Measurements from ENCODE around the gene MORC3. TPM values are rescaled to one million over a fixed set of nuclear protein-coding genes. Genes with fewer than 3 reads are reported as not detected.
"Not testable (repeated sequence)": the region's sequence is repeated elsewhere in the genome, so short reads cannot be mapped to it uniquely, and the experiment has no call there.

Gene MORC3
- total RNA-seq, 1 donor from 2014 or later, result 89.3 TPM

DNA sequence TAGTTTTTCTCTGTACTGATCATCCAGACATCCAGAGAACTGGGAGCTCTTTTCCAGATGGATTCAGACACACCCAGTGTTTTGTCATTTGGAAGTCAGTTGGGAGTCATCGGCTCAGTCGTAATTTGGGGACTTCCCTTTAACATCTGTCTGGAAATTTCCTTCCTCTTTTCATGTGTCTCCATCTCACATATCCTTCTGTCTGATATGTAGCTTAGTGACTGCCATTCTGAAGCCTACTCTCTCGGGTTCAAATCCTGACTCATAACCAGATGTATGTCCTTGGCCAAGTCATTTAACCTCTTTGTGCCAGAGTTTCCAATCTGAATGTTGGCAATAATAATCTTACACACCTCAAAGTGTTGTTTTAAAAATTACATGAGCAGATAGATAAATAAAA lies 3.0 kb downstream of the MORC3 start:
- DNase-seq (ENCODE audit: low spot score), result peak; percentile 9

DNA sequence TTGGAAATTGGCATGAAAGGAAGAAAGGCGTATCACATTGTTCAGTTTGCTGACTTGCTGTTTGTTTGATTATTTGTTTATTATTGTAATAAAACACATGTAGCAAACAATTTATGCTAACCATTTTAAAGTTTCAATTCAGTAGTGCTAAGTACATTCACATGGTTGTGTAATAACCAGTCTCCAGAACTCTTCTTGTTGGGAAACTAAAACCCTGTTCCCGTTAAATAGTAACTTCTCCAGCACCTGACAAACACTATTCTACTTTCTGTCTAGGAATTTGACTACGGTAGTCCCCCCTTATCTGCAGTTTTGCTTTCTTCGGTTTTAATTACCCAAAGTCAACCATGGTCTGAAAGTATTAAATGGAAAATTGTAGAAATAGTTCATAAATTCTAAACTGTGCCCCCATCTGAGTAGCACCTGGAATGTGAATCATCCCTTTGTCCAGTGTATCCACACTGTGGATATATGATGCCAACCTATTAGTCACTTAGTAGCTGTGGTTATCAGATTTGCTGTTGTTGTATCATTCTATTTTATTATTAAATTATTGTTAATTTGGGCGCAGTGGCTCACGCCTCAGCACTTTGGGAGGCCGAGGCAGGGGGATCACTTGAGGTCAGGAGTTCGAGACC lies 5.5 kb downstream of the MORC3 start:
- no peak for DNase-seq (ENCODE audit: low spot score)

DNA sequence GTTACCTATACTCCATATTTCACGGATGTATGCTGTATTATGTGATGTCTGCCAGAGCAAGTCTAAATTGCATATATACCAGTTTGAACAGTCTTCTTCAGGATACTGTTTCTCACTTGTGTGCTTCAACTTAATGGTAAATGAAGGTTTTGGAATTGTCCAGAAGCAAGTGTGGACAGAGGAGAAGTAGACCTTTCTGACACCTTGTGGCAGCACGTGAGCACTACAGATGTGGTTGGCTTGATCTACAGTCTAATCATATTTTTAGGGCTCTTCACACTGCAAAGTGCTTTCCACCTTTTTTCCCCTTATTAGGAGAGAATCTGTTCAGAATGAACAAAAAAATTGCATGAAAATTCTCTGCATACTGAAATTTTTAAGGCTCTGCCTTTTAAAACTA lies 10.9 kb downstream of the MORC3 start:
- DNase-seq (ENCODE audit: low spot score), result peak; percentile 50

DNA sequence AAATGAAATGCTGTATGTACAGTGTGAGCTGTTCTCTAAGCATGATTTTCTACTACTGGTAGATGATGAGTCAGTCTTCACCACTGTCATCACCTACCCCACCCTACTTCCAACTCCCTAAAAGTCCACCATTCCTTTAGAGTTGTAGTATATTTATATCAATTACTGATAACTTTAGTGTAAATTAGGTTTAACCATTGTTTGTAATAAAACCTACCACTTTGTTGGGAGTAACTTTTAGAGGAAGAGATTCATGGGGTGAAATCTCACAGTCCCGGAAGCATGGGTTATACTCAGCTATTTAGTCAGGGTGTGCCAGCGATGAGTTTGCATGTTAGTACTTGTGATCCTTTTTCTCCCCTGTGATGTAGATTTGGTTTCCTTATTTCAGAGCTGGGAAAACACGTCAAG lies 17.1 kb downstream of the MORC3 start:
- DNase-seq (ENCODE audit: low spot score), result peak; percentile 20

DNA sequence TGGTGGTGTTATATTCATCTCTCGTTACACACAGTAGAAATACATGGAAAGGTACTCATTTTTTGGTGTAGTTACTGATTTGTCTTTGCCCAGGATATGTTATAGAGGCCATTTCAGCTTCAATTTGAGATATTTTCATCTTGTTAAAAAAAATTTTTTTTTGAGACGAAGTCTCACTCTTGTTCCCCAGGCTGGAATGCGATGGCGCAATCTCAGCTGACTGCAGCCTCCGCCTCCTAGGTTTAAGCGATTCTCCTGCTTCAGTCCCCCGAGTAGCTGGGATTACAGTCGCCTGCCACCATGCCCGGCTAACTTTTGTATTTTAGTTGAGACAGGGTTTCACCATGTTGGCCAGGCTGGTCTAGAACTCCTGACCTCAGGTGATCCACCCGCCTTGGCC lies 19.0 kb downstream of the MORC3 start:
- DNase-seq (ENCODE audit: low spot score), result no peak

DNA sequence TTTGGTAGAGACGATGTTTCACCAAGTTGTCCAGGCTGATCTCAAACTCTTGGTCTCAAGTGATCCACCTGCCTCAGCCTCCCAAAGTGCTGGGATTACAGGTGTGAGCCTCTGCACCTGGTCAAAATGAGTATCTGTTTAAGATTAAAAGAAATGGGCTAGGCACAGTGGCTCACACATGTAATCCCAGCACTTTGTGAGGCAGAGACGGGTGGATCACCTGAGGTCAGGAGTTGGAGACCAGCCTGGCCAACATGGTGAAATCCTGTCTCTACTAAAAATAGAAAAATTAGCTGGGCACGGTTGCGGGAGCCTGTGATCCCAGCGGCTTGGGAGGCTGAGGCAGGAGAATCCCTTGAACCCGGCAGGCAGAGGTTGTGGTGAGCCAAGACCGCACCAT lies 22.6 kb downstream of the MORC3 start:
- DNase-seq (ENCODE audit: low spot score), result not testable (repeated sequence)

DNA sequence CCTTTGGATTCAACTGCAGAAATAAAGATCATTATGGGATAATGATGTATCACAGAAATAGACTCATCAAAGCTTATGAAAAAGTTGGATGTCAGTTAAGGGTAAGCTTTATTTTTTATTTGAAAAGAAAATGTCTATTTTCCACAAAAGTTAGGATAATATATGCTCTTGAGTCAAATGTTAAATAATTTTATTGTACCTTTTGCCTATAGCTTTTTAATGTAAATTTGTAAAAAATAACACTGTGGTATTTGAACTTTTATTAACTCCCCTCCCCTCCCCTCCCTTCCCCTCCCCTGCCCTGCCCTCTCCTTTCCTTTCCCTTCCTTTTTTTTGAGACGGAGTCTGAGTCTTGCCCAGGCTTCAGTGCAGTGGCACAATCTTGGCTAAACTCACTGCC lies 24.9 kb downstream of the MORC3 start:
- no peak for DNase-seq (ENCODE audit: low spot score)

DNA sequence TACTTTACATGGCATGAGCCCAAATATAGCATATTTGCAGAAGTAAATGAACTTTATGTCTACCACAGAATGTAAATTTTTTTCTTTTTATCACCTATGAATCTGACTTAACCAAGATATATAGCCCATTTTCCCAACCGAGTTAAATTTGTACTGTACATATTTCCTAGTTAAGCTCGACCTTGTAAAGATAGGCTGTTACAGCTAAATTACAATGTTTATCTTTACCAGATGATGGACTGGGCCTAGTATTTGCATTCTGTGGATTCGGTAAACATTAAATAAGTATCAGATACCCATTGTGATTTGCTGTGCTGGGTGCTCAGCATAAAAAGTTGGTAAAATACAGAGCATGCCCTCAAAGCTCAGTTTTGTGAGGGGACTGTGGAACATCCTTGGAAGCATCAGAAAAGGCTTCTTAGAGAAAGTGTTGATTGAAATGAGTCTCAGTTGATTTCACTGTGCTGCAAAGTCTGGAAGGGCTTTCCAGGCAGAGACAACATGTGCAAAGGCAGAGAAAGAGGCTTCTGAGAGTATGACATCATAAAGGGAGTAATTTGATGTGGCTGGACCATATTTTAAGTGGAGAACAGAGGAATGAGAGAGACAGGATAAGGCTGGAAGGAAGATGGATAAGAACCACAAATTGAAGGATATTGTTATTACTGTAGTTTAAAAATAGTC lies 27.4 kb downstream of the MORC3 start:
- DNase-seq (ENCODE audit: low spot score), result no peak

DNA sequence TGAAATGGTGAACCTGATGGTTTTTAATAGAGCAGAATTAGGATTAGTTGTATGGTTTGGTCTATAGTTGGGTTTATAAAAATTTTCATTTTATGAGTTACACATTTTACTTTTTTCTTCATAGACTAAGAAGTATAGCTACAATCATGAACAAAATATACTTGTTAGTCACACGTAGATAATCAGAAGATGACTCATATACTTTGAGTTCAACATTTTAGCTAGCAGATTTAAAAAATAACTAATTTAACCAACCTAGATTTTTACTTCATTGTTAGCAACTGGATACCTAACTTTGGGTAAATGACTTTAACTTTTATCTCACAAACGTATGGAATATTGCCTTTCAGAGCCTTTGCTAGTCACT lies 27.9 kb downstream of the MORC3 start:
- no peak for DNase-seq (ENCODE audit: low spot score)

DNA sequence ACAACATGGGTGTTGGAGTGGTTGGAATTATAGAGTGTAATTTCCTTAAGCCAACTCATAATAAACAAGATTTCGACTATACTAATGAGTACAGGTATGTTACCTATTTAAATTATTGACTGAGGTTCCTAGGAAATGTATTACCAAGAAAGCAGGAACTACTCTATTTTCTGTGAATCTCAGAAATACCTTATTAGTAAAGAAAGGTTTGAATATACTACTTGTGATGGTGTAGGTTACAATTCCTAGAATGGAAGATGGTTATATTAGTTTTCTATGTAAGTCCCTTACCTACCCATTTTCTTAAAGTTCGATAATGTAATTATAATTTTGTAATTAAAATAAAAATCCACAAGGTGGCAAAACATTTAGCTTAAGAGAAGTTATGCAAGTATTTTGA lies 29.3 kb downstream of the MORC3 start:
- no peak for DNase-seq (ENCODE audit: low spot score)

DNA sequence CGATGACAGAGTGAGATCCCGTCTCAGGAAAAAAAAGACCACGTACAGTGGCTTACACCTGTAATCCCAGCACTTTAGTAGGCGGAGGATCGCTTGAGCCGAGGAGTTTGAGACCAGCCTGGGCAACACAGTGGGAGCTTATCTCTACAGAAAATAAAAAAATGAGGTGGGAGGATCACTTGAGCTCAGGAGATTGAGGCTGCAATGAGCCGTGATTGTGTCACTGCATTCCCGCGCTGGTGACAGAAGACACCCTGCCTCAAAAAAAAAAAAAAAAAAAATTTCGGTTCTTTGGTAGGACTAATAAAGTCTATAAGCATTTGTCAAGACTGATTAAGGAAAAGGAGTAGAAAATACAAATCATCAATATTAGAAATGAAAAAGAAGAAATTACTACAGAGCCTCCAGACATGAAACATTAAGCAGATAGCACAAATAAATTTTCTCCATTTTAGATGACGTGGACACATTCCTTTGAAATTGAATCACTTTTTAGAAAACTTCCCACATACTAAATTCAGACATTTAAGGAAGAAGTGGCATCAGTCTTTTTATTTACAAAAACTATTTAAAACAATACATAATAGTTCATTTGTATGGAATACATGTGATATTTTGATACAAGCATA lies 30.4 kb downstream of the MORC3 start:
- DNase-seq (ENCODE audit: low spot score), result peak; percentile 49

DNA sequence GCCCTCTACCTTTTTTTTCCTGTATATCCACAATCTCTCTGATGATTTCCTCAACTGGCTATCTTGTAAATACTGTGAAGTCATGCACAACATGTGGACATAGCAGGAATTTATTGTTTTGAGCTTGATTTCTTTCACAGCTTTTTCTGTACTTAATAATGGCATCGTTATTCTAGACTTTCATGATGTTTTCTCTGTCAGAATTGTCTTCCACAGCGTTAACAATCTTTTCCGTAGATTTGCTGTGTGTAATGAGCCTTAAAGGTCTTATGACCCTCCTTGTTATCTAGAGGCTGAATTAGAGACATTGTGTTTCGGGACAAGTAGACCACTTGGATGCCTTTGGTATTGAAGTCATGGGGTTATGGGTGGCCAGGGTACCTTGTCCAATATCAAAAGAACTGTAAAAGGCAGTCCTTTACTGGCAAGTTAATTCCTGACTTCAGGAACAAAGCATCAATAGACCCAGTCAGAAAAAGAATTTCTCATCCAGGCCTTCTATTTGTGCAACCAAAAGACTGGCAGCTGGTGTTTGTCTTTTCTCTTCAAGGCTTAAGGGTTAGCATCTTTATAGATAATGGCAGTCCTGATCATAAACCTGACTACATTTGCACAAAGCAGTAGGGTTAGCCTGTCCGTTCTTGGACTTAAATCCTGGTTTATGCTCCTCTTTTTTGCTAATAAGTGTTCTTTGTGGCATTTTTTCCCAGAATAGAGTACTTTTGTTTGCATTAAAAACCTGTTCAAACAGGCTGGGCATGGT lies 35.1 kb downstream of the MORC3 start:
- DNase-seq (ENCODE audit: low spot score), result peak; percentile 15

DNA sequence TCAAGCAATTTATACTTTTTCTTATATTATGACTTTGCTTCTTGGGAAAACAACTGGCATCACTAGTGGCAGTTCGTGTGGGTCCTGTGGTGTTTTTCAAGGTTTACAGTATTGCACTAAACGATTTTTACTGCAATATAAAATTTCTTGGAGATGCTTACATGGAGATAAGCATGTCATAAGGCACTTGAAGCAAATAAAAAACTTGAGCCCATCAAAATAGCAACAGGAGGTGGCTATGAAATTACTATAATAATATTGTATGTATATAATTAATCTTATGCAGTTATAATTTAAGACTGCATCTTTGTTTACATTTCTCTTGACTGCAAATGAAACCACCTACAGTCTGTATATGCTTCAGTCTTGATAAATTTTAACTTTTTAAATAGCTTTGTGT lies 35.9 kb downstream of the MORC3 start:
- no peak for DNase-seq (ENCODE audit: low spot score)

DNA sequence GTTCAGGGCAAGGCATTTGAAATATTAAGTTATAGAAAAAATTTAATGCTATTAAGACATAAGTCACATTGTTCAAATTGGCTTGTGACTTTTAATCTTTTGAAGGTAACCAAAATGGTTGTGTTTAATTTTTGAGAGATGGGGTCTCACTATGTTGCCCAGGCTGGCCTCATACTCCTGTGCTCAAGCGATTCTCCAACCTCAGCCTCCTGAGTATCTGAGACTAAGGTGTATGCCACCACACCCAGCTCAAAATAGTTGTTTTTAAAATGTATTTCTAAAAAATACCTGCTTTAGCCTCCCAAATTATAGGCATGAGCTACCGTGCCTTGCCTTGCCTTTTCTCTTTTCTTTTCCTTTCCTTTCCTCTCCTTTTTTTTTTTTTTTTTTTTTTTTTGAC lies 39.2 kb downstream of the MORC3 start:
- no peak for DNase-seq (ENCODE audit: low spot score)

DNA sequence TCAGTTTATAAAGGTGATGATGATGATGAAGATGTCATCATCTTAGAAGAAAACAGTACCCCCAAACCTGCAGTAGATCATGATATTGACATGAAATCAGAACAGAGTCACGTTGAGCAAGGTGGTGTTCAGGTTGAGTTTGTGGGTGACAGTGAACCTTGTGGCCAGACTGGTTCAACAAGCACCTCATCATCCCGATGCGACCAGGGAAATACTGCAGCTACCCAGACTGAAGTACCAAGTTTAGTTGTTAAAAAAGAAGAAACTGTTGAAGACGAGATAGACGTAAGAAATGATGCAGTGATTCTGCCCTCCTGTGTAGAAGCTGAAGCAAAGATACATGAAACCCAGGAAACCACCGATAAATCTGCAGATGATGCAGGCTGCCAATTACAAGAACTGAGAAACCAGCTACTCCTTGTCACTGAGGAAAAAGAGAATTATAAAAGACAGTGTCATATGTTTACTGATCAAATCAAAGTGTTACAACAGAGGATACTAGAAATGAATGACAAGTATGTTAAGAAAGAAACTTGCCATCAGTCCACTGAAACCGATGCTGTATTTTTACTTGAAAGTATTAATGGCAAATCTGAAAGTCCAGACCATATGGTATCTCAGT lies 49.2 kb downstream of the MORC3 start:
- DNase-seq (ENCODE audit: low spot score), result no peak

DNA sequence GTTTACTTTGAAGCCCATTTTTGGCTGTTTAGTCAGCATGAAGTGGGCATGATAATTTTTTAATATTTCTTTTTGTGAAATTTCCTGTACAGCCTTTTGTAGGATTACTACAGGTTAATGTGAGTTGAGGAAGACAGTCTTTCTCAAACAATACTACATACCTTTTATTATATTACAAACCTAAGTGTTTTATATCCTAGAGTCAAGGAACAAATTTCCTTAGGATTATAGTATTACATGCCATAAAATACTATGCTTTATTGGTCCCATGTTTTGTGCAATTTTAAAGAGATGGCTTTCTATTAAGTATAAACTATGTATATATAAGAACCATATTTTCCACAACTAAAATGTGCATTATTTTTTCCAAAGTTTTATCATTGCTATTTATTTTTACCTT lies 56.0 kb downstream of the MORC3 start:
- no peak for DNase-seq (ENCODE audit: low spot score)

DNA sequence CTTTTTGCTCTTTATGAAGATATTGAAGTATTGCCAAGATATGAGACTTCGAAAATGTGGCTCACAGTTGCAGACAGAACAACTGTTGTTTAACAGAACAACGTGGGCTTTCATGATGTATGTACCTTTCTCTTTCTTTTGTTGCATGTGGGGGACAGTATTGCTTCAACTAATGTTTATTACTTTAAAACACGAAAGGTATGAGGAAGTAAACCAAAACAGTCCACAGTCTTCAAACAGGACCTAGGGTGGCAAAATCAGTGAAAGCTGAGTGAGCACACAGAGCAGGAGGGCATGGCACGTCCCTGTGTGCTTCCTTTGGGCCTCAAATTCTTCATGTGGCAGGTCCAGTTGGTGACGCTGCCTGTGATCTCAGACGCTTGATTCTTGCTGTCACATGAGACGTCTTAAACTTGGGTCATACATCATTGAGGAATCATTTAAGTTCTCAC lies 57.4 kb downstream of the MORC3 start:
- DNase-seq (ENCODE audit: low spot score), result no peak

DNA sequence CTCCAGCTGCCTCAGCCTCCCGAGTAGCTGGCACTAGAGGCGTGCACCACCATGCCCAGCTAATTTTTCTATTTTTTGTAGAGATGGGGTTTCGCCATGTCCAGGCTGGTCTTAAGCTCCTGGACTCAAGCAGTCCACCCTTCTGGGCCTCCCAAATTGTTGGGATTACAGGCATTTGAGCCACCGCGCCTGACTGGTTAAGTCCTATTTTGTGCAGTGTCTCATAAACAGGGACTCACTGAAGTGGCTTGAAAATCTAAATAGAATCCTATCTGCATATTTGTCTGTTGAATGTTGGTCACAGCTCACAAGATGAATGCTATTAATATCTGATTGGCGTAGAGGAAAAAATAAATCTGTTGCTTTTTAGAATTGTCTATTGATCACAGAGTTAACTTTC lies 59.3 kb downstream of the MORC3 start:
- no peak for DNase-seq (ENCODE audit: low spot score)

DNA sequence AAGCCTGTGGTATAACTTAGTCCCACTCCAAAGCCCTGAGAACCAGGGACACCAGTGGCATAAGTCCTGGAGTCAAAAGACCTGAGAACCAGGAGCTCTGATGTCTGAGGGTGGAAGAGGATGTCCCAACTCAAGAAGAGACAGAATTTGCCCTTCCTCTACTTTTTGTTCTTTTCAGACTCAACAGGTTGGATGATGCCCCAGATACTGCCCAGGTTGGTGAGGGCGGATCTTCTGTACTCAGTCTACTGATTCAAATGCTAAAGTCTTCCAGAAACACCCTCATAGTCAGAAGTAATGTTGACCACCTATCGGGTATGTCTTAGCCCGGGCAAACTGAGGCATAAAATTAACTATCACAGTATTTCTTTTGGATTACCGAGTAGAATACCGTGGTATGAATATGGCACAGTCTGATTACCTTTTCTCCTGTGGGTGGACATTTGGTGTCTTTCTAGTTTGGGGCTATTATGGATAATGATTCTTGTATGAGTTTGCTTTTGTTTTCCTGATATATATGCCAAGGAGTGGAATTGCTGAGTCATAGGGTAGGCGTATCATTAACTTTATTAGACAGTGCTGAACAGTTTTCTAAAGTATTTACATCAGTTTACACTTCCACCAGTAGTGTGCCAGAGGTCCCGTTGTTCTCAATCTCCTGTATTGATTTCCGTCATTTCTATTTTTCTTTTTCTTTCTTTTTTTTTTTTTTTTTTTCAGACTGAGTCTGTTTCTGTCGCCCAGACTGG lies 62.0 kb downstream of the MORC3 start:
- DNase-seq (ENCODE audit: low spot score), result no peak

DNA sequence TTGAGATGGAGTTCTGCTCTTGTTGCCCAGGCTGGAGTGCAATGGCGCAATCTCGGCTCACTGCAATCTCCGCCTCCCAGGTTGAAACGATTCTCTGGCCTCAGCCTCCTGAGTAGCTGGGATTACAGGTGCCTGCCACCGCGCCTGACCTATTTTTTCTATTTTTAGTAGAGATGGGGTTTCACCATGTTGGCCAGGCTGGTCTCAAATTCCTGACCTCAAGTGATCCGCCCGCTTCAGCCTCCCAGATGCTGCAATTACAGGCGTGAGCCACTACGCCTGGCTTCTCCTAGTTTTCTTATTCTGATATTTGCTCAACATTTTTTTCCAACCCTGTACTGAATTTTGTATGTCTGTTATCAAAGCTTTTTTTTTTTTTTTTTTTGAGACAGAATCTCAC lies 62.7 kb downstream of the MORC3 start:
- not testable (repeated sequence) for DNase-seq (ENCODE audit: low spot score)

DNA sequence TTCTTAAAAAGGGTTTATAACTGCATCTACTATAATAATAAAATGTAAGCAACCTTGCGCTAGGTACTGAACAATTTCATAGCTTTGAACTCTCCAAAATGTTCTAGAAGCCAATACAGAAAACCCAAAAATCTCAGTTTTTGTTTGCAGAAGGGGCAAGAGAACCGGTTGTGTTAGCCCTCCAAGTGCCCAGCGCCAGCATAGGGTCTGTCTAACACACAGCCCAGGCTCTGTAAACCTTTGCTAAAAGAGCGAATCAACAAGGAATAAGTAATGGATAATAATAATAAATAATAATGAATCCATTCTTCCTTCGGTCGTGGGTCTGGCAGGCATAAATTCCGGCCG lies 64.9 kb downstream of the MORC3 start:
- DNase-seq (ENCODE audit: low spot score), result no peak

Data from umbilical cord (tissue), 2 donors.